Panc1 (cell line): ENCODE results near the gene TIAM2. TPM values are rescaled to one million over a fixed set of nuclear protein-coding genes. Genes with fewer than 3 reads are reported as not detected.

Experiments used
- ATAC-seq: fragments of 200-7000 bp; cut with Tn5 transposase; 2 replicates; pipeline ENCODE4 v1.9.1; 2020; ENCODE audit warnings: mild to moderate bottlenecking, moderate library complexity
- BruUV-seq: library from RNA; stranded (reverse); fragments of 400-500 nt; replicated peaks from 2 replicates; lab custom pipeline; 2021; lab: Mats Ljungman, UMichigan
- CTCF ChIA-PET: fragments of 300-600 bp; sonication (Branson Sonifier 250); formaldehyde crosslinking; loops from one replicate; lab custom pipeline; 2022; ENCODE audit warnings: antibody characterized with exemption; lab: Charles Lee
- POLR2A ChIA-PET: fragments of 300-600 bp; sonication (Branson Sonifier 250); formaldehyde crosslinking; loops from one replicate; lab custom pipeline; 2022; ENCODE audit warnings: antibody characterized with exemption; lab: Charles Lee
- DNase-seq: peaks from one replicate; pipeline ENCODE4 v3.0.0-alpha.2; 2010; ENCODE audit warnings: low read depth, low spot score
- H3K27ac ChIP-seq: 2 replicates; pipeline ENCODE4 v1.5.1; 2011; ENCODE audit warnings: mild to moderate bottlenecking, low read length, inconsistent platforms
- H3K27me3 ChIP-seq: fragments of 200-500 bp; sonication (Bioruptor generic); 2 replicates; pipeline ENCODE4 v1.6.0; 2014; ENCODE audit warnings: low read length, inconsistent platforms; ENCODE audit not compliant: control insufficient read depth, insufficient read depth
- H3K36me3 ChIP-seq: fragments of 200-500 bp; sonication (Bioruptor generic); 2 replicates; pipeline ENCODE4 v1.5.1; 2014; ENCODE audit warnings: inconsistent platforms, mild to moderate bottlenecking, low read length, moderate library complexity; ENCODE audit not compliant: control insufficient read depth, insufficient read depth
- H3K4me1 ChIP-seq: 2 replicates; pipeline ENCODE4 v1.5.1; 2011; ENCODE audit warnings: inconsistent platforms, mild to moderate bottlenecking, low read length, moderate library complexity; ENCODE audit not compliant: control insufficient read depth, insufficient read depth
- H3K4me3 ChIP-seq, 2 experiments: 2 replicates each; pipeline ENCODE4 v1.5.1; 2011 to 2012; ENCODE audit warnings: low read depth in 2 of 2, low read length in 2 of 2, mild to moderate bottlenecking in 2 of 2, inconsistent platforms in 1 of 2, moderate library complexity in 1 of 2
- H3K9me3 ChIP-seq: fragments of 200-500 bp; sonication (Bioruptor generic); 2 replicates; pipeline ENCODE4 v1.5.1; 2014; ENCODE audit warnings: low read depth, mild to moderate bottlenecking, inconsistent platforms, low read length, moderate library complexity; ENCODE audit not compliant: control insufficient read depth, insufficient read depth
- CTCF ChIP-seq: fragments of 450-650 bp; IDR thresholded peaks from 2 replicates; pipeline ENCODE4 v1.5.1; 2017; ENCODE audit warnings: mild to moderate bottlenecking
- POLR2AphosphoS5 ChIP-seq: IDR thresholded peaks from 2 replicates; pipeline ENCODE4 v1.6.1; 2012; ENCODE audit warnings: mild to moderate bottlenecking, low read depth, low read length, moderate library complexity
- REST ChIP-seq, 2 experiments: IDR thresholded peaks; 2 replicates each; pipeline ENCODE4 v1.6.1; 2011 to 2012; ENCODE audit warnings: low read depth in 2 of 2, control low read depth in 1 of 2, low read length in 1 of 2, mild to moderate bottlenecking in 1 of 2, moderate library complexity in 1 of 2; ENCODE audit not compliant: insufficient read depth in 1 of 2
- SIN3A ChIP-seq: IDR thresholded peaks from 2 replicates; pipeline ENCODE4 v1.6.1; 2012; ENCODE audit warnings: low read depth, mild to moderate bottlenecking, low read length, moderate library complexity, borderline replicate concordance; ENCODE audit not compliant: insufficient read depth
- TCF7L2 ChIP-seq: IDR thresholded peaks from 2 replicates; pipeline ENCODE4 v1.6.1; 2011; ENCODE audit warnings: mild to moderate bottlenecking, low read depth, low read length, inconsistent platforms
- in situ Hi-C: cut with HindIII; loops from 2 replicates; pipeline ENCODE4 v1.10.0; 2016; ENCODE audit warnings: low sequenced_read_pairs, low pct_unique_long_range_greater_than_20kb
- intact Hi-C: fragments of 100-400 bp; cut with micrococcal nuclease; formaldehyde crosslinking; loops from one replicate; pipeline ENCODE4 v1.10.0; 2022; ENCODE audit not compliant: unreplicated experiment
- total RNA-seq: library from RNA; stranded (reverse); gene quantifications from one replicate; pipeline ENCODE4 v1.2.1, GENCODE V29; 2021; ENCODE audit not compliant: unreplicated experiment

The TIAM2 gene
- total RNA-seq, 1 experiment from 2014 or later, result 14.9 TPM

GRCh38 chr6:154989448-154989847 is 5.7 kb upstream of the TIAM2 start:
- ChIA-PET CTCF (no interaction called here), POLR2A (no interaction called here)
- Histone ChIP-seq H3K4me3 (no peak overlapping the region), H3K27me3 (no peaks in the 10 kb centered on the region), H3K27ac (no peak overlapping the region), H3K36me3 (no peaks in the 10 kb centered on the region), H3K9me3 (no peaks in the 10 kb centered on the region), H3K4me1 (0 out of 2 replicates have a peak, but pooled peaks cover 3% of the 10 kb centered on the region)
- no TSS peak for BruUV-seq
- in situ Hi-C loops, result no loop called here
- no peak for ATAC-seq
- intact Hi-C loops, result no loop called here
- TF ChIP-seq SIN3A (no peak), REST (IDR thresholded peaks at IDR 0.05; ENCODE audit: insufficient read depth in 1 of 2, low read depth in 2 of 2, low read length in 1 of 2) (no peak), TCF7L2 (no peak), POLR2AphosphoS5 (no peak), CTCF (no peak)
- no peak for DNase-seq

- Histone ChIP-seq H3K4me1 (peaks cover 4% of the 10 kb centered on the region; the same call in 1 of the 2 replicates), H3K4me3 (no peak overlapping the region), H3K9me3 (no peaks in the 10 kb centered on the region), H3K27ac (no peak overlapping the region), H3K27me3 (no peaks in the 10 kb centered on the region), H3K36me3 (no peaks in the 10 kb centered on the region)
- intact Hi-C loops (no loop called here), in situ Hi-C loops (no loop called here)
- ChIA-PET POLR2A (interaction anchor here (0.7 kb wide), 1 partner anchor 168 kb away, joined by 3 read pairs; no protein-coding TSS in a partner anchor), CTCF (no interaction called here)
- no TSS peak for BruUV-seq
- no peak for TF ChIP-seq REST (IDR thresholded peaks at IDR 0.05; ENCODE audit: insufficient read depth in 1 of 2, low read depth in 2 of 2, low read length in 1 of 2)
- TF ChIP-seq TCF7L2, result no peak
- TF ChIP-seq POLR2AphosphoS5, result no peak
- TF ChIP-seq CTCF, result no peak
- TF ChIP-seq SIN3A, result no peak
- DNase-seq (no peak), ATAC-seq (no peak)
Observed at GRCh38 chr6:154991207-154991606, 3.9 kb upstream of the TIAM2 start.
